ENCODE measurements around the gene PGGHG.
"Not testable (repeated sequence)": the region's sequence is repeated elsewhere in the genome, so short reads cannot be mapped to it uniquely, and the experiment has no call there.

Gene PGGHG

DNA sequence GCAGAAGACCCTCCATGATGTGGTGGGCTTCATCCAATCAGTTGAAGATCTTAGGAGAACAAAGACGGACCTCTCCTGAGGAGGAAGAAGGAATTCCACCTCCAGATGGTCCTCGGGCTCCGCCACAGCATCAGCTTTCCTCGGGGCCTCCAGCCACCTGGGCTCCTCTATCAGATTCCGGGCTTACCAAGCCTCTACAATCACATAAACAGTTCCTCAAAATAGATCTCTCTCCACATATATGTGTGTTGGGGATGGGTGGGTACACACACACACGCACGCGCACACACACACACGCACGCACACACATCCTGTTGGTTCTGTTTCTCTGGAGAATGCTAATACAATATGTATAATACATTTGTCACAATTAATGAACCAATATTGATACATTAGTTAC lies 29.5 kb upstream of the PGGHG start:
- Histone ChIP-seq H3K27me3 (ENCODE audit: insufficient read depth, poor library complexity, severe bottlenecking) (no peaks in the 10 kb centered on the region), H3K4me1 (ENCODE audit: insufficient read depth, poor library complexity, severe bottlenecking) (no peaks in the 10 kb centered on the region), H3K36me3 (ENCODE audit: low read depth) (no peaks in the 10 kb centered on the region), H3K27ac (ENCODE audit: poor library complexity, severe bottlenecking) (no peak overlapping the region), H3K4me3 (ENCODE audit: severe bottlenecking) (no peak overlapping the region), H3K9me3 (ENCODE audit: severe bottlenecking) (no peaks in the 10 kb centered on the region)
- DNase-seq (ENCODE audit: low spot score) (no peak), ATAC-seq (ENCODE audit: low read depth) (no peak)
- TF ChIP-seq, protein P1, sequence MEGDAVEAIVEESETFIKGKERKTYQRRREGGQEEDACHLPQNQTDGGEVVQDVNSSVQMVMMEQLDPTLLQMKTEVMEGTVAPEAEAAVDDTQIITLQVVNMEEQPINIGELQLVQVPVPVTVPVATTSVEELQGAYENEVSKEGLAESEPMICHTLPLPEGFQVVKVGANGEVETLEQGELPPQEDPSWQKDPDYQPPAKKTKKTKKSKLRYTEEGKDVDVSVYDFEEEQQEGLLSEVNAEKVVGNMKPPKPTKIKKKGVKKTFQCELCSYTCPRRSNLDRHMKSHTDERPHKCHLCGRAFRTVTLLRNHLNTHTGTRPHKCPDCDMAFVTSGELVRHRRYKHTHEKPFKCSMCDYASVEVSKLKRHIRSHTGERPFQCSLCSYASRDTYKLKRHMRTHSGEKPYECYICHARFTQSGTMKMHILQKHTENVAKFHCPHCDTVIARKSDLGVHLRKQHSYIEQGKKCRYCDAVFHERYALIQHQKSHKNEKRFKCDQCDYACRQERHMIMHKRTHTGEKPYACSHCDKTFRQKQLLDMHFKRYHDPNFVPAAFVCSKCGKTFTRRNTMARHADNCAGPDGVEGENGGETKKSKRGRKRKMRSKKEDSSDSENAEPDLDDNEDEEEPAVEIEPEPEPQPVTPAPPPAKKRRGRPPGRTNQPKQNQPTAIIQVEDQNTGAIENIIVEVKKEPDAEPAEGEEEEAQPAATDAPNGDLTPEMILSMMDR (IDR thresholded peaks at IDR 0.05; ENCODE audit: poor library complexity, severe bottlenecking) = no peak

DNA sequence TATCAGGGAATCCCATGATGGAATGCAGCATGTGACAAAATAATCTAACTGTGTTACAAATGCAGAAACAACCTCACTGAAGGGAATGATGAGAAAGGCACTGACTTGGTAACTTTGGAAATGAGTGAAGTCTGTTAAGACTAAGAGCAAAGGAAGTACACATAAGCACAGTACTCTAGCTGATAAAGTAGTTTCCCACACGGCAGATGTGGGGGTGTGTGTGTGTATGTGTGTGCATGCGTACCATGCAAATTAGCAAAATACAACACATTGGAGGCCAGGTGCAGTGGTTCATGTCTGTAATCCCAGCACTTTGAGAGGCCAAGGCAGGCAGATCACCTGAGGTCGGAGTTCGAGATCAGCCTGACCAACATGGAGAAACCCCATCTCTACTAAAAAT lies 27.3 kb upstream of the PGGHG start:
- Histone ChIP-seq H3K4me3 (ENCODE audit: severe bottlenecking) (no peak overlapping the region), H3K36me3 (ENCODE audit: low read depth) (no peaks in the 10 kb centered on the region), H3K27me3 (ENCODE audit: insufficient read depth, poor library complexity, severe bottlenecking) (no peaks in the 10 kb centered on the region), H3K4me1 (ENCODE audit: insufficient read depth, poor library complexity, severe bottlenecking) (no peaks in the 10 kb centered on the region), H3K9me3 (ENCODE audit: severe bottlenecking) (peaks cover 3% of the 10 kb centered on the region), H3K27ac (ENCODE audit: poor library complexity, severe bottlenecking) (no peak overlapping the region)
- no peak for DNase-seq (ENCODE audit: low spot score)
- no peak for ATAC-seq (ENCODE audit: low read depth)
- TF ChIP-seq, protein P1 (IDR thresholded peaks at IDR 0.05; ENCODE audit: poor library complexity, severe bottlenecking) = no peak

DNA sequence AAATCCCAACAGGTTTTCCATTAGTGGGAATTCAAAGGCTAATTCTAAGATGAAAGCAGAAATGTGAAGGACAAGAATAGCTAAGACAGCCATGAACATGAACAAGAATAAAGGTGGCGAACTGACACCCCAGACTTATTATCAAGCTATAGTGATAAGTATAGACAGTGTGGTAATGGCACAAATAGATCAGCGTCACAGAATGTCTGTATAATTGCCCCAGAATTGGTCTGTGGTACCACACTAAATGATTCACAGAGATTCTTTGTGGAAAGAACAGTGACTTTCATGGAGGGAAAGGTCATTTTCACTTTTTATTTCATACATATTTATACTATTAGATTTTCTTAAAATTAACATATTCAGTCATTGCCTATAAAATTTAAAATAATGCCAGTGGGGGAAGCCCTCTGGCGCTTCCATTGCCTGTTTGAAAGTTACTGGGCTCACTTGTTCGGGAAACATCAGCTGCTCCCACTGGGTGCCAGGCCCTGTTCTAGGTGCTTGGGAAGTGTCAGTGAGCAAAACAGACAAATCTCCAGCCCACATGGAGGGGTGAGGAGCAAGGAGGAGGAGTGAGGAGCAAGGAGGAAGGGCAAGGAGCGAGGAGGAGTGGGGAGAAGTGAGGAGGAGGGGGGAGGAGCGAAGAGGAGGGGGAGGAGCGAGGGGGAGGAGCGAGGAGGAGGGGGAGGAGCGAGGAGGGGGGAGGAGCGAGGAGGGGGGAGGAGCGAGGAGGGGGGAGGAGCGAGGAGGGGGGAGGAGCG lies 22.1 kb upstream of the PGGHG start:
- TF ChIP-seq, protein P1 (IDR thresholded peaks at IDR 0.05; ENCODE audit: poor library complexity, severe bottlenecking) = no peak
- no peak overlapping the region for H3K27ac ChIP-seq (ENCODE audit: poor library complexity, severe bottlenecking)
- H3K36me3 ChIP-seq (ENCODE audit: low read depth) = no peaks in the 10 kb centered on the region
- DNase-seq (ENCODE audit: low spot score) = no peak
- peaks cover 3% of the 10 kb centered on the region for H3K9me3 ChIP-seq (ENCODE audit: severe bottlenecking)
- no peak overlapping the region for H3K4me3 ChIP-seq (ENCODE audit: severe bottlenecking)
- H3K27me3 ChIP-seq (ENCODE audit: insufficient read depth, poor library complexity, severe bottlenecking) = no peaks in the 10 kb centered on the region
- H3K4me1 ChIP-seq (ENCODE audit: insufficient read depth, poor library complexity, severe bottlenecking) = no peaks in the 10 kb centered on the region
- ATAC-seq (ENCODE audit: low read depth) = peak; percentile 18; the same call in 1 of the 3 replicates

DNA sequence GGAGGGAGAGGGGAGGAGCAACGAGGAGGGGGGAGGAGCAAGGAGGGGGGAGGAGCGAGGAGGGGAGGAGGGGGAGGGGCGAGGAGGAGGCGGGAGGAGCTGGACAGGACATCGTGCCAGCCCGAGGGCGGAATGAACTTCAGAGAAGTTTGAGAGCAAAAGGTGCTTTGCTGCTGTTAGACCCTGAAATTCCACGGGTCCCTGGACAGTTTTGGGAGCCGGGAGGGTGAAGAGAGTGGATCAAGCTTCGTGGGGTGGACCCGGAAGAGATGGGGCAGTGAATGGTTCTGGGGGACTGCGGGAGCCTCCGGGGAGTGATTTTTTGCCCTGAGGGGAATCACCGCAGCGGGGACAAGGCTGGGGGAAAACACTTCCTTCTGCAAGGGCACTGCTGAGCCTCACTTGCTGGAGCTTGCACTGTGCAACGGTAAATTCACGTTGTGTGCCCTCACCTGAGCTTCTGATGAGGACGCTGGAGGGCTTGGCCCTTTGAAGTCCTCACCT lies 21.4 kb upstream of the PGGHG start:
- DNase-seq (ENCODE audit: low spot score) = peak; percentile 64
- Histone ChIP-seq H3K36me3 (ENCODE audit: low read depth) (no peaks in the 10 kb centered on the region), H3K27ac (ENCODE audit: poor library complexity, severe bottlenecking) (no peak overlapping the region), H3K27me3 (ENCODE audit: insufficient read depth, poor library complexity, severe bottlenecking) (no peaks in the 10 kb centered on the region), H3K4me3 (ENCODE audit: severe bottlenecking) (peak overlapping the region; percentile 13), H3K9me3 (ENCODE audit: severe bottlenecking) (peaks cover 3% of the 10 kb centered on the region), H3K4me1 (ENCODE audit: insufficient read depth, poor library complexity, severe bottlenecking) (no peaks in the 10 kb centered on the region)
- TF ChIP-seq, protein P1 (IDR thresholded peaks at IDR 0.05; ENCODE audit: poor library complexity, severe bottlenecking) = no peak
- peak; percentile 55 for ATAC-seq (ENCODE audit: low read depth)

DNA sequence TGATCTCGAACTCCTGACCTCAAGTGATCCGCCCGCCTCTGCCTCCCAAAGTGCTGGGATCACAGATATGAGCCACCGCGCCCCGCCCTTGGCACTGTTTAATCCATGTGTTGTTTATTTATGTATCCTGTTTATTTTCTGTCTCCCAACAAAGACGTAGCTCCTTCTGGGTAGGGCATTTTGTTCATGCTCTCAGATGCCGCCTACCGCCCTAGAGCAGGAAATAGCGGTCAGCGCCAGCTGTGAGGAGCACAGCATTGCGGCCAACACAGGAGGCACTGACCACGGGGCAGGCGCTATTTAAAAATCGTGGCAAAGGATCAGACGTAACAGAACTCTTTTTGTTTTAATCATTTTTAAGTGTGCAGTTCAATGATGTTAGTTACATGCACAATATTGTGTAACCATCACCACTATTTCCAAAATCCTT lies 20.2 kb upstream of the PGGHG start:
- not testable (repeated sequence) for H3K27ac ChIP-seq (ENCODE audit: poor library complexity, severe bottlenecking); ATAC-seq (ENCODE audit: low read depth); H3K4me3 ChIP-seq (ENCODE audit: severe bottlenecking); DNase-seq (ENCODE audit: low spot score); H3K27me3 ChIP-seq (ENCODE audit: insufficient read depth, poor library complexity, severe bottlenecking); H3K9me3 ChIP-seq (ENCODE audit: severe bottlenecking); H3K36me3 ChIP-seq (ENCODE audit: low read depth); H3K4me1 ChIP-seq (ENCODE audit: insufficient read depth, poor library complexity, severe bottlenecking)

All from RWPE2 (cell line).